GM21529 (cell line): ENCODE measurements around the gene AFF1.

Source experiments
- ATAC-seq: cut with Tn5 transposase; IDR thresholded peaks from one replicate; pipeline ENCODE4 v1.9.1; 2021; ENCODE audit not compliant: unreplicated experiment

AFF1 gene

DNA sequence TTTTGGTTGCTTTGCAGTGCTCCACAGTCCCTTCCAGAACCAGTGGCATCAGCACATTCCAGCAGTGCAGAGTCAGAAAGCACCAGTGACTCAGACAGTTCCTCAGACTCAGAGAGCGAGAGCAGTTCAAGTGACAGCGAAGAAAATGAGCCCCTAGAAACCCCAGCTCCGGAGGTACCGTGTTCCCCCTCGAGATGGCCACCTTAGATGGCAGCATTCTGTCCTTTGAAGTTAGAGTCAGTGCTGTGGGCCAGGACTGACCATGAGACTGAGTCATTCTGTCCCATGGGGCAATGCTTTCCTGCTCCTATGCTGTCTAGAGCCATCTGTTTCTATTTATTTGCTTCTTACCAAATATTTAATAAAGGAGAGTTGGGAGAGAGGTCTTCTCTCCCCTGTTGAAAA is 173.3 kb downstream of the AFF1 start:
- ATAC-seq: no peak

DNA sequence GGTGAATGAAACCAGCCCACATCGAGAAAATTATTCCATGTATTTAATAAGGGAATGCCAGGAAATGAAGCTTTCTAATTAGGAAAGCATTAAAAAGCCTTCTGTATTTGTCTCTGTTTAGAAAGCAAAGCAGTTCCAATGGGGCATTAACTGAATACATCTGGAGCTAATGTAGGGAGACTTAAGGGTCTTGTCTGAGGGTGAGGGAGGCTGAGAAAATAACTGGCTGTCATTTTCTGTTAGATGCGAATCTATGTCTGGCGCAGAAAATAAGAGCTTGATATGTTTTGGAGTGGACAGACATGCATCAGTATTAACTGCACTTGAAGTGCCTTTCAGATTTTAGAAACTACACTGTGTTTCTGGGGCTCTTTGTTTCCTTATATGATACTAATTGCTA is 174.3 kb downstream of the AFF1 start:
- ATAC-seq: no peak

DNA sequence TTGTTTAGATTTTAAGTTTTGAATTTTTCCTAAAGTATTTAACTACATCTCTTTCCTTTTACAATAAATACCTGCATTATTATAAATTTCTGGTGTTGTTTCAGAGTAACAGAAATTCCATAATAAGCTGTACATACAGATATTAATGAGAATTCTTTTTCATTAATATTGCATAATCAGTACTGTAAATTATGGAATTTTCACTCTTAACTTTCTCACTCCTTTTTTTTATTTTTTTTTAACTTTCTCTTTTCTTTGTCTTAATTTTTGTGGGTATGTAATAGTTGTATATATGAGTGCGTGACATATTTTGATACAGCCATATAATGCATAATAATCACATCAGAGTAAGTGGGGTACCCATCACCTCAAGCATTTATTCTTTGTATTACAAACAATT is 175.1 kb downstream of the AFF1 start:
- no peak for ATAC-seq

DNA sequence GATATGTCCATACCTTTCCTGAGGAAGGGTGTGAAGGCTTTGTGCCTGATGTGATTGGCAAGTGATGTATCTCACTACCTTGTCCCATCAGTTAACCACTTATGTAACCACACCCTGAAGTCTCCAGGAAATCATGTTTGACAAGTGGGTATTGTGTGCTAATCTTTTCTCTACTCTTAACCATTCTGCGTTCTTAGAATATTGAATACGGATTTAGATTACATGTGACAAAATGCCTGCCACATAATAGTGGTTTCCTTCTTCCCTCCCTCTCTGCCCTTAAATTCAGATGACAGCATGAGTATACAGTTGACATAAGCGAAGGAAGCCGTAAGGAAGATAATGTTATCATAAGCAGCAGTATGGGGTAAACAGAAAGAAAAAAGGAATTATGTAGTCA is 177.3 kb downstream of the AFF1 start:
- no peak for ATAC-seq

DNA sequence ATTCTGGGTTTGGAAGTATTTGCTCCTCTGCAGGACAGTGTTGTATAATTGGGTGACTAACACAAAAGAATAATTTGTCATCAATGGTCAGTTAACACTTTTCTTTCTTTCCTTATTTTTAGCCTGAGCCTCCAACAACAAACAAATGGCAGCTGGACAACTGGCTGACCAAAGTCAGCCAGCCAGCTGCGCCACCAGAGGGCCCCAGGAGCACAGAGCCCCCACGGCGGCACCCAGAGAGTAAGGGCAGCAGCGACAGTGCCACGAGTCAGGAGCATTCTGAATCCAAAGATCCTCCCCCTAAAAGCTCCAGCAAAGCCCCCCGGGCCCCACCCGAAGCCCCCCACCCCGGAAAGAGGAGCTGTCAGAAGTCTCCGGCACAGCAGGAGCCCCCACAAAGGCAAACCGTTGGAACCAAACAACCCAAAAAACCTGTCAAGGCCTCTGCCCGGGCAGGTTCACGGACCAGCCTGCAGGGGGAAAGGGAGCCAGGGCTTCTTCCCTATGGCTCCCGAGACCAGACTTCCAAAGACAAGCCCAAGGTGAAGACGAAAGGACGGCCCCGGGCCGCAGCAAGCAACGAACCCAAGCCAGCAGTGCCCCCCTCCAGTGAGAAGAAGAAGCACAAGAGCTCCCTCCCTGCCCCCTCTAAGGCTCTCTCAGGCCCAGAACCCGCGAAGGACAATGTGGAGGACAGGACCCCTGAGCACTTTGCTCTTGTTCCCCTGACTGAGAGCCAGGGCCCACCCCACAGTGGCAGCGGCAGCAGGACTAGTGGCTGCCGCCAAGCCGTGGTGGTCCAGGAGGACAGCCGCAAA is 179.6 kb downstream of the AFF1 start:
- ATAC-seq: no peak

DNA sequence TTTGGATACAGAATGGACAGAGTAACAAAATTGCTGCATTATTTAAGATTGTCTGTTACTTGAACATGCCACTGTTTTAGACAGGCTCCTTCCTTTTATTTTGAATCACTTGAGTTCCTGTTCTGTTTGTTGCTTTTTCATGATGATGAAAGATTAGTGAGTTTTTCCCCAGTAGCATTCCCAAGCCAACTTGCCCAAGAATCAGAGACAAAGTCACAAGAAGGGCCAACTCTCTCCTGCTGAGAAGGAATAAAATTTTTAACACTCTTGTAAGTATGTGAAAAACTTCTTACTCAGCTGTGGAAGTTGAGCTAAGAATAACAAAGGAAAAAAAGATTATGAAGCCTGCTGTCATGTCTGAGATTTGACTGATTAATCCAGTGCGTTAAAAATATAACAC is 181.4 kb downstream of the AFF1 start:
- no peak for ATAC-seq

DNA sequence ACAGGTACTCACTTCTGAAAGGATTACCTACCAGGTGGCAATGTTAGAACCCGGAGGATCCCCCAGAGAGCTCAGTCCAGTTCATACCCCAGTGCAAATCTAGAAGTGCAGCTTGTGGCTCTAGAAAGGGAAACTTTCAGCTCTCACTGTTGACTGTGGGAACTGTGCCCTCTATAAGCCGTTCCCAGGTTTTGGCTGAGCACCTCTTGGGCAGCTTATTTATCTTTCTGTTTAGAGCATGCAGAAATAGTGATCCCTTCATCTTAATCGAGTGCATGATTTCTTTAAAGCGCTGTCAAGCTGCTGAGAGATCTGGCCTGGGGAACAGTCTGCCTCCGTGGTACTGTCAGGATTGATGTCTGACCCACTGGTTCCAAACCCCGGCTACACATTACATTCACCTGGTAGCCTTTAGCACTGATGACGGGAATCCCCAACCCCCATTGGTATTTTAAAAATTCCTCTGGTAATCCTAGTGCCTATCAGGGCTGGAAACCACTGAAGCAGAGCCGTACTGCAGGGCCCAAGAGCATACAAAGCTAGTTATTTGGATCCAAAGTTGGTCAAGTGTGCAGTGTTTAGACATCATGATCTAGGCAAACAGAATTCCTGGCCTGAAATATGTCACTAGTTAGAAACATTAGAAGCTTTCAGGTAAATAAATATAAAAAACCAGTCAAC is 182.4 kb downstream of the AFF1 start:
- no peak for ATAC-seq

DNA sequence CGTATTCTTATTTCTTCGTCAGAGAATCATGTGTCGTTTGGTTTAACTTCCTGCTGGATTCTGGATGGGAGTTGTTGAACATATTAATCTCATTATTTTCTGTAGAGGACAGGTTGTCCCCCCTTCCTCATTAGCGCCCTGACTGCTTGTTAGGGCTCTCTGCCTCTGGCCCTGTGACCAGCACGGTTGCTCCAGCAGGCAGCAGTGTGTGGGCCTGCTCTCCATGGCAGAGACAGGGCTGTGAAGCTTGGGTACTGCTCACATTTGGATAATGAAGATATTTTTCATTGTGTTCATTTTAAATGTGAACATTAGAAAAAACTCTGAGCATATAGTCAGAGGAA is 182.9 kb downstream of the AFF1 start:
- no peak for ATAC-seq

DNA sequence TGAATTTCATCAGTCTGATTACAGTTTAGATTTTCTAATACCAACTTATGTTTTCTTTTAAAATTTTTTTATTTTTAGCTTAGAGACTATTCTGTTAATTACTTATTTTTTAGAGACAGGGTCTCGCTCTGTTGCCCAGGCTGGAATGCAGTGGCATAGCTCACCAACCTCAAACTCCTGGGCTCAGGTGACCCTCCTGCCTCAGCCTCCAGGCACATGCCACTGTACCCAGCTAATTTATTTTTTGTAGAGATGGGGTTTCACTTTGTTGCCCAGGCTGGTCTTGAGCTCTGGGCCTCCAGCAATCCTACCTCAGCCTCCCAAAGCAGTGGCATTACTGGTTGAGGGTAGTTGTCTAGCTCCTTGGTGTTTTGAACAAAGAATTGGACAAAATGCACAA is 183.6 kb downstream of the AFF1 start:
- no peak for ATAC-seq

DNA sequence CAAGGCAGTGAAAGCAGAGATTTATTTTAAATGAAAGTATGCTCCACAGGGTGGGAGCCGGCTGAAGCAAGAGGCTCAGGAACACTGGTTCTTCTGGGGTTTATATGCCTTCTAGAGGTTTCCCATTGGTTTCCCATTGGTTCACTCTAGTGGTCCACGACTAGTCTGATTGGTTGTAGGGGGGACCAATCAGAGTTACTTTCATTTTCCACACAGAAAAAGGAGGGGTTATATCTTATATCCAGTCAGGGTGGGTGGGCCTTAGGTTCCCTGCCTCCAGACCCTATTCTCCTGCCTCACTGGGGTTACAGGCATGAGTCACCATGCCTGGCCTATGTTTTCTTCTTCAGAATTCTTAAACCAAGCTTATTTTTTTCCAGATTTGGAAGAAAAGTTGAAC is 184.0 kb downstream of the AFF1 start:
- no peak for ATAC-seq

DNA sequence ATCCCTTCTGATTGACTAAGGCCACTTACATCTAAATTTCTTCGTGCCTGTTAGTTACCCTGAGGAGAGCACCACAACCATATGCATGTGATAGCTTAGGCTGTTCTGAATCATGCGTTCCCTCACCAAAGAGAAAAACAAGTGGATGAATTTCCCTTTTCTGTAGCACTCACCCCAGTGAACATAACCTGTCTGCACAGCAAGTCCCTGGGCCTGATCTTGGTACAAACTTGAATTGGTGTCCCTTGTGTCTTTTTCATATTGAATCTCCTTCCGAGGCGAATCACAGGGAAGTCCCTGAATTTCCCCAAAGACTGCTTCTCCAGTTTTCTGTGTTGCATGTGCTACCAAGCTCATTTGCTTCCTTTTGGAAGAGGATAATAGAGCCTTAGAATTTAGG is 185.2 kb downstream of the AFF1 start:
- peak; percentile 54 for ATAC-seq

DNA sequence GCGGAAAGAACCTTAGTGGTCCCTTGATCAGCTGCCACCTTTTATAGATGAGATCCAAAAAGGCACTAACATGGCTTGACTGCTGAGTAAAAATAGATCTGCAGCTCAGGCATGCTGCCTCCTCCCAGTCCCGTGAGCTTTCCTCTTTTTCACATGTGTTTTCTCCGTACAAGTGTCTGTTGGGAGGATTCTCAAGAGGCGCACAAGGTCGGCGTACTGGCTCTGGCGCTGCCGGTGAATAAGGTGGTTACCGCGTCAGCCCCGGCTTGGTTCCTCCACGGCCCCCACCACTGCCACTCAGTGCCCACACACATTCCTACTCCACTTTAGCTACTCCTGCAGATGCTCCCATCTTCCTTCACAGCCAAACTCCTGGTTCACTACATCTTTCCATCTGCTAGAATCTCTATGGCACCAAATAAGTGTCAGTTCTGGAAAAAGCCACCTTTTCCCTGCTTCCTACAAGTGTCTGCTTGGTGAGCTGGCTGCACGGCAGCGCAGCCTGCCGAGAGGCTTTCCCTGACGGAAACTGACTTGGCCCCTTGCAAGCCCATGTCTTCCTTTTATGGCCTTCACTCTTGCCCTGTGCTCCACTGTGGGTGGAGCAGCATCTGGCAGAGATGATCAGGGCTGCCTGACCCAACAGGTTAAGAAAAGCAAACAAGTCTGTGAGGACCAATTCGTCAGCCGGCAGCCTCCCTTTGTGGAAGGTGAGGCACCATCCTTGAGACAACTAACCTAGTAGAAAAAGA is 185.8 kb downstream of the AFF1 start:
- no peak for ATAC-seq

DNA sequence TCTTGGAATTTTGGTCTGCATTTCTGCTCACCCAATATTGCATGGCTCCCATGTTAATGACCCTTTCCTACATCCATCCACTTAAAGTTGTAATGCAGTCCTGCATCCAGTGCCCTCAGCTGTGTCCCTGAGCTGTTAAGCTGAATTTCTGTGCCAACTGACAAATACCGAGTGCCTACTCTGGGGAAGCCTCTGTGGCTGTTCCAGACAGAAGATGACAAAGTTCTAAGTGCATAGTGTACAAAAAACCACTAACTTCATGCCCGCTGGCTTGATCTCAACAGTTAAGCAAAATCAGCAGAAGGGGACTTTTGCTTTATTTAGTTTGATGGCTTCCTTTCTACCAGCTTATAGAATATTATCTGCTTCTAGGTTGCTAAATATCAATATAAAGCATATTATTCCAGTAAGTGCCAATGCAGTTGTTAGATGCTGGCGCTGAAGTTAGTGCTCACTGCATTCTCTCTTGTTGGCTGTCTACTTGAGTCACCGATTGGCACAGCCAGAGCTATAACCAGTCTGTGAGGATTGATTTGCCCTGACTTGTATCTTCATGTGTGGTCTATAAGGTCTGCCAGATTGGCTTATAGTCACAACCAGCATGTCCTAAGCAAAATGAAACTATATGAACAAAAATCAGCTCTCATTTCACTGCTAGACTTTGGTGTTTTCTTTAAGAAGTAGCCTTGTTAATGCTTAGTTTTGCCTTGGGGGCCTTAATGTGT is 186.7 kb downstream of the AFF1 start:
- ATAC-seq: no peak

DNA sequence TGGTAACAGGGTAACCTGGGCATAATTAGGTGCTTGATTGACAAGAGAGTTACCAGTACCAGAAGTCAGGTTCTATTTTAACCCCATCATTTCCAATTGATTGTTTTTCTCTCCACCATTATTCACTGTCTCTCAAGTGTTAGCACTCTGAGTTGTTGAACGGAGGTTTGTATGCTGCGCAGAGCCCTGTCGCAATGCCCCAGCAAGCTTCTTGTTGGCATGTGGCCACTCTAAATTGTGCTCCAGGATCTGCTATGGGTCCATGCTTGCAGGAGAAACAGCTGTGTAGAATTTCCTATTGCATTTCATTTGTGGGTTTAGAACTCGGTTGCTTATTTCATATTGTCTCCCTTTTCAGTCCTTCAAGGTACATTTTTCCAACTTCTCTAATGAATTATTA is 187.4 kb downstream of the AFF1 start:
- no peak for ATAC-seq

DNA sequence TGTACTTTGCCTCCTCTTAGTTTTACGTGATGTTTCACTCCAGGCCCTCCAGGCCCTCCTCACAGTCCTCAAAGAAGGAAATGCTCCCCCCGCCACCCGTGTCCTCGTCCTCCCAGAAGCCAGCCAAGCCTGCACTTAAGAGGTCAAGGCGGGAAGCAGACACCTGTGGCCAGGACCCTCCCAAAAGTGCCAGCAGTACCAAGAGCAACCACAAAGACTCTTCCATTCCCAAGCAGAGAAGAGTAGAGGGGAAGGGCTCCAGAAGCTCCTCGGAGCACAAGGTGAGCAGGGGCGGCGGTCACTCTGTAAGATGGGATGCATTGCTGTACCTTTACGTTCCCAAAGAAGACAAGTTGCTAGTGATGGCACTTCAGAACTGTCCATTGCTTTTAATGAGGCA is 191.2 kb downstream of the AFF1 start:
- no peak for ATAC-seq

DNA sequence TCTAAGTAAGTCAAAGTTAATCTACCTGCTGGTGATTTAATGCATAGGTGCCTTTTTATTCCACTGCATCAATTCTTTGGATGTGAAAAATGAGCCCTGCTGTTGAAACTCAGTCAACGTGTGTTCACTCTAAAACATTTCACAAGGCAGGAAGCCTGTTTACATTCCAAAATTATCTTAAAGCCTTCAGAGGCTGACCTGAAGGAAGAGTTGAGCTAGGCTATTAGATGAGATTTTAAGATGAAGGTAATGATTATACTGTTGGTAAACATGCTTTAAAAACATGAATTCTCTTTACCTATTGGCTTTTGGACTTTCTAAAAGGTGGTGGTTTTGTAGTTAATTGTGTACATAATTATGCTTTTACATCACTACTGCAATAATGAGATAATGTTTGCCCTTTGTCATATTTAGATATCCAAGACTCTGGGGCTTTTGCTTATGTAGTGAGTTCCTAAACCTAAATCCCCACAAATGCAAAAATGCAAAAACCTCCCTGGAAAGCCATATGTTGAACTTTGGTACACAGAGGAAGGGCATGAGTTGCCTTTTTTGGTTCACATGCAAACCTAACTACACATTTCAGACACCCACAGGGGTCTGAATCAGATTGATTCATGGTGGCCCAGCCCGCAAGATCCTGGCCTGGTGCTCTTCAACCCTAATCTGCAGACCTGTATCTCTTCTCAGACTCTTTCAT is 193.3 kb downstream of the AFF1 start:
- ATAC-seq: no peak

DNA sequence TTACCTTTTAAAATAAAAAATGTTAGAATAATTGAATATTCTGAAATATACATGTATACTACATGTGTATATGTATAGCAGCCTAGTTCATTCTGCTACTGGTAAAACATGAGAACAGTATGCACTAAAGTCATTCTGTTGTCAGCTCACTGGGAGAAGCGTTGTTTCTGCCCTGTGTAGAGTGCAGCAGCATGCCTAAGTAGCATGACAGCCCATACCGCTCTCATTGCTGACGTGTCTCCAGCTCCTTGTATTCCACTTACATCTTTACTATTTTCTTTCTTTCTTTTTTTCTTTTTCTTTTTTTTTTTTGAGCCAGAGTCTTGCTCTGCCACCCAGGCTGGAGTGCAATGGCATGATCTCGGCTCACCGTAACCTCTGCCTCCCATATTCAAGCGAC is 194.9 kb downstream of the AFF1 start:
- no peak for ATAC-seq

DNA sequence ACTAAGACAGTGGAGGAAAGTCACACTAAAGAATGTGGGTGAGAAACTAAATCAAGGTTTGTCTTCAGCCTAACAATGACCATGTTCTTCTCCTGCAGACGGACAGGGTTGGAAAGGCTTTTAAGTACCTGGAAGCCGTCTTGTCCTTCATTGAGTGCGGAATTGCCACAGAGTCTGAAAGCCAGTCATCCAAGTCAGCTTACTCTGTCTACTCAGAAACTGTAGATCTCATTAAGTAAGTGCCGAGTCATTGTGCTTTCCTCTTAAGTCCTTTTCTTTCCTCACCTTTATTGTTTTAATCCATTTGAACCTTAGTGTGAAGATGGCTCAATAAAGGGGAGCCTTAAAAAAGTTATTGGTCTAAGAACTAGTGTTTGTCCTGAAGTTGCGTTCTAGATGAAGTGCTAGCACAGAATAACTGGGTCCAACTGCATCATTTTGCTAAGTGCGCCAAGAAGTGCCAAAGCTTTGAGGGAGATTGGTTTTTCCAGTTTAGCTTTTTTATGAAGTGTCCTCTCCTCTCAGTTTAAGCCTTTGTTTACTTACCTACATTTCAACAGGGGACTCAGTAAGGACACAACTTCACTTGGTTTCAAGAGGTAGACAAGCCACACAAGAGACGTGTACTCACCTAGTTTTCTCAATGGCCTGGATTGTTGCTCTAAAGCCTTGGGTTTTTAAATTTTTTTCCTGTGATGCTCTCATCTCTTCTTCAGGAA is 196.3 kb downstream of the AFF1 start:
- no peak for ATAC-seq

DNA sequence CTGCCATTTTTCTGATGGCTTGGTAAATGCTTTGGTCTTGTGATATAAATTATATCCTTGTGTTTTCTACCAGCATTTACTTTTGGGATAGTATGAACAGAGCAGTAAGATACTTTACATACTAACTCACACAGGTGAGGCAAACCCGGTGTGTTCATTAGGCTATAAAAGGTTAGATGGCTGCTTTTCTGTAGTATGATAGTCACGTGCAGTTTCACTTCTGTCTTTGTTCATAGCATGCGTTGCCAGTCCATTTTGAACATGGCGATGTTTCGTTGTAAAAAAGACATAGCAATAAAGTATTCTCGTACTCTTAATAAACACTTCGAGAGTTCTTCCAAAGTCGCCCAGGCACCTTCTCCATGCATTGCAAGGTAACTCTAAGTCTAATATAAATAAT is 197.2 kb downstream of the AFF1 start:
- ATAC-seq: no peak

DNA sequence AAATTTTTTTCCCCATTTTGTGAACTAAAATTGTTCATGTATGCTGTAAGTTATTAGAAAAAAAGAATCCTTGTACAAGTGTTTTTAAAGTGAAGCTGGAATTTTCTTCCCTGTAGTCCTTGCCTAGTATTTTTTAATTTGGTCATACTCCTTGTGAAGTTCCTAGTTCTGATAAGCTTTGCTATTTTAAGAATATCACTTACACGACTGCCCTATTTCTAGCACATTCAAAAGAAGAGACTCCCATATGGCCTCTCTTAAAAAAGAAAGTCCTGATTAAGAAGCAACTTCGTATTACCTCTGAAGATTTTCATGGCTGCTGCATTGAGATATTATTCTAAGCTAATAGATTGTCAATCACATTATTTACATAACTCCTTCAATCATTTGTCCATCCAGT is 198.4 kb downstream of the AFF1 start:
- ATAC-seq: no peak
